ENCODE measurements around the gene AGAP6.
"Not testable (repeated sequence)": the region's sequence is repeated elsewhere in the genome, so short reads cannot be mapped to it uniquely, and the experiment has no call there.

Gene AGAP6

DNA sequence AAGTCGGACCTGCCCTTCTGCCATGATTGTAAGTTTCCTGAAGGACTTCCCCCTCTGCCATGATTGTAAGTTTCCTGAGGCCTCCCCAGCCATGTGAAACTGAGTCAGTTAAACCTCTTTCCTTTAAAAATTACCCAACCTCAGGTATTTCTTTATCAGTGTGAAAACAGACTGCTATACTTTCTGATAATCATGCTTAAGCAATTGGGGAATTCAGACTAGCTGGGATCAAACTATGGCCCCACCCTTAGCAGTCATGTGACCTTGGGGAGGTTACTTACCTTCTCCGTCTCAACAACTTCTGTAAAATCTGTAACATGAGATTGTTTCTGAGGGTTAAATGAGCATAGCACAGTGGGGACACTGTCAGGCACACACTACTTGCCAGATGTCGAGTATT is 999 bp upstream of the AGAP6 start:
- DNase-seq (ENCODE audit: low spot score) = not testable (repeated sequence)

DNA sequence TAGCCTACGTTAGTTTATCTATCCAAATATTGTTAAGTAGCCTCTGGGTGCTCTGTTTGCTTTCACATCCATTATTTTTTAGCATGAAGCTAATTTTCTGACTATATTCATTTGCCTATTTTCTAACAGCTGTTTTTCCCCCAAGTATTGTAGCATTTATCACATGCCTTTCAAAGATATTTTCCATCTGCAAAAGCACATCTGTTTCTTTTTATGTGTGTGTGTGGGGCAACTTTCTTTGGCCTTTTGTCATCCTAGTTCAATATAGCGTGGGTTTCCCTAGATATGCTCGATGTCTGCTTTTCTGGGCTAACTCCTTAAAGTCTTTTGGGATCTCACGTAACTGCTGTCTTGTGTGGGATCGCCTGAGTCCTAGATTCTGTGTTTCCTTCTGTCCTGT is 7.1 kb downstream of the AGAP6 start:
- H3K9ac ChIP-seq (ENCODE audit: low read depth, low read length, poor library complexity); H2BK15ac ChIP-seq (ENCODE audit: low read length); H3K4me3 ChIP-seq (ENCODE audit: low read length in 2 of 2); H2AFZ ChIP-seq (ENCODE audit: low read length); H3K27me3 ChIP-seq (ENCODE audit: control insufficient read depth in 3 of 3, insufficient read depth in 3 of 3, low read depth in 1 of 3, low read length in 3 of 3); H3K4me1 ChIP-seq (ENCODE audit: control insufficient read depth in 2 of 2, insufficient read depth in 1 of 2, low read depth in 1 of 2, low read length in 2 of 2); H3K36me3 ChIP-seq (replicated peaks in 1 of 2; ENCODE audit: control insufficient read depth in 2 of 2, insufficient read depth in 2 of 2, low read length in 2 of 2); H2BK12ac ChIP-seq (ENCODE audit: low read length); DNase-seq (ENCODE audit: low spot score); H3K27ac ChIP-seq (replicated peaks; ENCODE audit: low read length); H3K4me2 ChIP-seq (ENCODE audit: insufficient read depth, low read length, poor library complexity, severe bottlenecking); H3K14ac ChIP-seq (ENCODE audit: low read length); H4K91ac ChIP-seq (ENCODE audit: low read depth, low read length, poor library complexity); H2BK120ac ChIP-seq (ENCODE audit: low read depth, low read length); H3K18ac ChIP-seq (ENCODE audit: low read length); H3K79me1 ChIP-seq (ENCODE audit: low read depth, low read length); H3K4ac ChIP-seq (ENCODE audit: low read length); H2AK5ac ChIP-seq (ENCODE audit: low read depth, low read length); H3K23ac ChIP-seq (ENCODE audit: low read depth, low read length, poor library complexity); H4K8ac ChIP-seq (ENCODE audit: low read depth, low read length); H2BK5ac ChIP-seq (ENCODE audit: low read length); H3K9me3 ChIP-seq (replicated peaks in 1 of 2; ENCODE audit: control insufficient read depth in 2 of 2, insufficient read depth in 1 of 2, low read depth in 1 of 2, low read length in 2 of 2): not testable (repeated sequence)
- WGBS, 2 donors (ENCODE audit: extremely low coverage in 2 of 2, insufficient read length in 2 of 2, insufficient replicate concordance in 1 of 2) = no CpG with 5 or more reads among the region's 5 CpGs

More for the DNA sequence above, 999 bp upstream of the AGAP6 start:
- H3K27ac ChIP-seq (replicated peaks; ENCODE audit: low read length); H4K91ac ChIP-seq (ENCODE audit: low read depth, low read length, poor library complexity); H4K8ac ChIP-seq (ENCODE audit: low read depth, low read length); H3K23ac ChIP-seq (ENCODE audit: low read depth, low read length, poor library complexity); H2BK5ac ChIP-seq (ENCODE audit: low read length); H3K4me3 ChIP-seq (ENCODE audit: low read length in 2 of 2); H2BK12ac ChIP-seq (ENCODE audit: low read length); H3K14ac ChIP-seq (ENCODE audit: low read length); H3K4me2 ChIP-seq (ENCODE audit: insufficient read depth, low read length, poor library complexity, severe bottlenecking); H3K27me3 ChIP-seq (ENCODE audit: control insufficient read depth in 3 of 3, insufficient read depth in 3 of 3, low read depth in 1 of 3, low read length in 3 of 3); H3K9ac ChIP-seq (ENCODE audit: low read depth, low read length, poor library complexity); H2AK5ac ChIP-seq (ENCODE audit: low read depth, low read length); H3K4me1 ChIP-seq (ENCODE audit: control insufficient read depth in 2 of 2, insufficient read depth in 1 of 2, low read depth in 1 of 2, low read length in 2 of 2); H3K9me3 ChIP-seq (replicated peaks in 1 of 2; ENCODE audit: control insufficient read depth in 2 of 2, insufficient read depth in 1 of 2, low read depth in 1 of 2, low read length in 2 of 2); H3K4ac ChIP-seq (ENCODE audit: low read length); H2BK120ac ChIP-seq (ENCODE audit: low read depth, low read length); H2AFZ ChIP-seq (ENCODE audit: low read length); H3K18ac ChIP-seq (ENCODE audit: low read length); H3K79me1 ChIP-seq (ENCODE audit: low read depth, low read length); H2BK15ac ChIP-seq (ENCODE audit: low read length); H3K36me3 ChIP-seq (replicated peaks in 1 of 2; ENCODE audit: control insufficient read depth in 2 of 2, insufficient read depth in 2 of 2, low read length in 2 of 2): not testable (repeated sequence)
- no CpG with 5 or more reads among the region's 3 CpGs for WGBS, 2 donors (ENCODE audit: extremely low coverage in 2 of 2, insufficient read length in 2 of 2, insufficient replicate concordance in 1 of 2)

DNA sequence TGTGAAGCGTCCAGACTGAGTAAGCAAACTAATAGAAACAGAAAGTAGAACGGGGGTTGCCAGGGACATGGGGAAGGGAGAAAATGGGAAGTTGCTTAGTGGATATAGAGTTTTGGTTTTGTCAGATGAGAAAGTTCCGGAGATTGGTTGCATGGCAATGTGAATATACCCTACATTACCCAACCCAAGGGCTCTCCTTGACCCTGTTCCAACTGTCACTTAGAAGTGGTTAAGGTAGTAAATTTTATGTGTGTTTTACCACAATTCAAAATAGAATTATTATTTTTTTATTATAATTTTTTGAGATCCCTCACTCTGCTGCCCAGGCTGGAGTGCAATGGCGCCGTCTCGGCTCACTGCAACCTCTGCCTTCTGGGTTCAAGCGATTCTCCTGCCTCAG is 25.8 kb downstream of the AGAP6 start:
- not testable (repeated sequence) for H3K27ac ChIP-seq (replicated peaks; ENCODE audit: low read length); H2AFZ ChIP-seq (ENCODE audit: low read length); H3K4me1 ChIP-seq (ENCODE audit: control insufficient read depth in 2 of 2, insufficient read depth in 1 of 2, low read depth in 1 of 2, low read length in 2 of 2); H3K9ac ChIP-seq (ENCODE audit: low read depth, low read length, poor library complexity); H3K9me3 ChIP-seq (replicated peaks in 1 of 2; ENCODE audit: control insufficient read depth in 2 of 2, insufficient read depth in 1 of 2, low read depth in 1 of 2, low read length in 2 of 2); H2BK120ac ChIP-seq (ENCODE audit: low read depth, low read length); H2AK5ac ChIP-seq (ENCODE audit: low read depth, low read length); H4K91ac ChIP-seq (ENCODE audit: low read depth, low read length, poor library complexity); H3K23ac ChIP-seq (ENCODE audit: low read depth, low read length, poor library complexity); H2BK5ac ChIP-seq (ENCODE audit: low read length); H3K79me1 ChIP-seq (ENCODE audit: low read depth, low read length); H2BK15ac ChIP-seq (ENCODE audit: low read length); H3K27me3 ChIP-seq (ENCODE audit: control insufficient read depth in 3 of 3, insufficient read depth in 3 of 3, low read depth in 1 of 3, low read length in 3 of 3); H3K4me3 ChIP-seq (ENCODE audit: low read length in 2 of 2); H3K18ac ChIP-seq (ENCODE audit: low read length); H4K8ac ChIP-seq (ENCODE audit: low read depth, low read length); H3K4me2 ChIP-seq (ENCODE audit: insufficient read depth, low read length, poor library complexity, severe bottlenecking); H3K36me3 ChIP-seq (replicated peaks in 1 of 2; ENCODE audit: control insufficient read depth in 2 of 2, insufficient read depth in 2 of 2, low read length in 2 of 2); DNase-seq (ENCODE audit: low spot score); H2BK12ac ChIP-seq (ENCODE audit: low read length); H3K4ac ChIP-seq (ENCODE audit: low read length); H3K14ac ChIP-seq (ENCODE audit: low read length)
- no CpG with 5 or more reads among the region's 7 CpGs for WGBS, 2 donors (ENCODE audit: extremely low coverage in 2 of 2, insufficient read length in 2 of 2, insufficient replicate concordance in 1 of 2)

DNA sequence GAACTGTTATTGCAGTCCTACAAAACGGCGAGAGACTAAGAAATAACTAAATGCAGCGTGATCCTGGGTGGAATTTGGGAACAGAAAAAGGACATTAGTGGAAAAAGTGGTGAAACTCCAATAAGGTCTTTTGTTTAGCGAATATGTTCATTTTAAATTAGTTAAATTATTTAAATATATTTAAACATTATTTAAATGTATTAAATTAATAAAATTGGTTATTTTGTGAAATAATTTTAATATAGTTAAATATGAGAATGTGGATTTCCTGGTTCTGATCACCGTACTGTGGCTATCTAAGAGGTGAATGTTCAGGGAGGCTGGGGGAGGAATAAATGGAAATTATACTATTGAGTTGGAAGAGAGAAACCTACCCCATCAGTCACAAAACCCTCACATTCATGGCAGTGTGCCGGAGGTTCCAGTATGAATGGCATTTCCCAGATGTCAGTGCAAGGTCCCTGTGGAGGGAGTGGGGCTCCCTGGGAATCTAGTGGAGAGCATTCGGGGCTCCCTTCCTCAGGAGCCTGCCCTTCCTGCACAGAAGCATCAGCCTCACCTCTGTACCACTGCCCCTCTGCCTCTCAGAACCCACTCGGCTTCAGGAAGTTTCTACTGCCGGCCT is 27.5 kb downstream of the AGAP6 start:
- not testable (repeated sequence) for H3K27me3 ChIP-seq (ENCODE audit: control insufficient read depth in 3 of 3, insufficient read depth in 3 of 3, low read depth in 1 of 3, low read length in 3 of 3)

More for the DNA sequence above, 27.5 kb downstream of the AGAP6 start:
- not testable (repeated sequence) for DNase-seq (ENCODE audit: low spot score); H3K36me3 ChIP-seq (replicated peaks in 1 of 2; ENCODE audit: control insufficient read depth in 2 of 2, insufficient read depth in 2 of 2, low read length in 2 of 2); H3K4me2 ChIP-seq (ENCODE audit: insufficient read depth, low read length, poor library complexity, severe bottlenecking); H2AFZ ChIP-seq (ENCODE audit: low read length); H2BK120ac ChIP-seq (ENCODE audit: low read depth, low read length); H2BK5ac ChIP-seq (ENCODE audit: low read length); H3K27ac ChIP-seq (replicated peaks; ENCODE audit: low read length); H2BK12ac ChIP-seq (ENCODE audit: low read length); H3K18ac ChIP-seq (ENCODE audit: low read length); H2BK15ac ChIP-seq (ENCODE audit: low read length); H3K79me1 ChIP-seq (ENCODE audit: low read depth, low read length); H3K9me3 ChIP-seq (replicated peaks in 1 of 2; ENCODE audit: control insufficient read depth in 2 of 2, insufficient read depth in 1 of 2, low read depth in 1 of 2, low read length in 2 of 2); H3K4me3 ChIP-seq (ENCODE audit: low read length in 2 of 2); H3K4ac ChIP-seq (ENCODE audit: low read length); H4K8ac ChIP-seq (ENCODE audit: low read depth, low read length); H3K9ac ChIP-seq (ENCODE audit: low read depth, low read length, poor library complexity); H4K91ac ChIP-seq (ENCODE audit: low read depth, low read length, poor library complexity); H3K23ac ChIP-seq (ENCODE audit: low read depth, low read length, poor library complexity); H3K4me1 ChIP-seq (ENCODE audit: control insufficient read depth in 2 of 2, insufficient read depth in 1 of 2, low read depth in 1 of 2, low read length in 2 of 2); H2AK5ac ChIP-seq (ENCODE audit: low read depth, low read length); H3K14ac ChIP-seq (ENCODE audit: low read length)
- WGBS, 2 donors (ENCODE audit: extremely low coverage in 2 of 2, insufficient read length in 2 of 2, insufficient replicate concordance in 1 of 2) = no CpG with 5 or more reads among the region's 9 CpGs

Measured in neuronal stem cell (in vitro differentiated cells).